Kidney (tissue), 14 donors: ENCODE results near the gene COL16A1. TPM values are rescaled to one million over a fixed set of nuclear protein-coding genes. Genes with fewer than 3 reads are reported as not detected.

Experiments
- DNase-seq, 5 donors: peaks; one replicate each; pipeline ENCODE4 v3.0.0-alpha.2; 2013 to 2020
- FAIRE-seq: peaks from 2 replicates; lab custom pipeline; 2012; peaks lifted over from hg19 to GRCh38; lab: Jason Lieb, UNC
- H3K27ac ChIP-seq, 2 donors: one replicate each; pipeline ENCODE4 v1.7.0; 2013; ENCODE audit warnings: low read depth in 2 of 2, low read length in 2 of 2, inconsistent platforms in 1 of 2
- H3K27me3 ChIP-seq: one replicate; pipeline ENCODE4 v1.7.1; 2013; ENCODE audit warnings: low read length, inconsistent platforms; ENCODE audit not compliant: control insufficient read depth, insufficient read depth
- H3K36me3 ChIP-seq, 3 donors: one replicate each; pipeline versions ENCODE4 v1.7.0 to v1.7.1; 2013; ENCODE audit warnings: low read length in 3 of 3, control low read depth in 1 of 3, inconsistent platforms in 1 of 3; ENCODE audit not compliant: insufficient read depth in 3 of 3, control insufficient read depth in 2 of 3
- H3K4me1 ChIP-seq, 3 donors: one replicate each; pipeline versions ENCODE4 v1.7.0 to v1.7.1; 2013; ENCODE audit warnings: low read length in 3 of 3, inconsistent platforms in 1 of 3, low read depth in 1 of 3; ENCODE audit not compliant: control insufficient read depth in 2 of 3, insufficient read depth in 2 of 3
- H3K4me3 ChIP-seq, 3 donors: one replicate each; pipeline versions ENCODE4 v1.7.0 to v1.8.1; 2013; ENCODE audit warnings: low read length in 3 of 3, control low read depth in 1 of 3, inconsistent platforms in 1 of 3
- H3K9ac ChIP-seq, 3 donors: one replicate each; pipeline versions ENCODE4 v1.7.0 to v1.7.1; 2013; ENCODE audit warnings: low read length in 3 of 3, control low read depth in 1 of 3, inconsistent platforms in 1 of 3
- H3K9me3 ChIP-seq, 3 donors: one replicate each; pipeline versions ENCODE4 v1.7.0 to v1.7.1; 2013; ENCODE audit warnings: low read length in 3 of 3, control low read depth in 1 of 3, inconsistent platforms in 1 of 3; ENCODE audit not compliant: control insufficient read depth in 2 of 3, insufficient read depth in 1 of 3
- intact Hi-C: fragments of 100-400 bp; cut with DNase I; formaldehyde crosslinking; loops from one replicate; pipeline ENCODE4 v1.11.1; 2022
- polyA plus RNA-seq: library from polyadenylated mRNA; stranded (reverse); fragments of 350-450 nt; fragmentation: Illumina TruSeq; extraction: RNeasy Lipid Tissue Mini Kit (QIAGEN cat#74804); gene quantifications from one replicate; pipeline ENCODE4 v1.2.3, GENCODE V29; 2014; ENCODE audit warnings: low read depth, low replicate concordance; ENCODE audit not compliant: insufficient read depth
- total RNA-seq: library from RNA; stranded (reverse); fragmentation: NEBNext Ultra II Directional; extraction: Animal tissue kit (Norgen Biotek cat#: 25700); gene quantifications from one replicate; pipeline ENCODE4 v1.2.1, GENCODE V29; 2021
- TF ChIP-seq, protein P1 (sequence below): IDR thresholded peaks from 3 replicates; pipeline ENCODE4 v1.5.1; 2012; ENCODE audit warnings: mild to moderate bottlenecking, moderate library complexity, borderline replicate concordance; ENCODE audit not compliant: insufficient read depth; ENCODE audit errors: extremely low read depth
- donor health status: control.
- donor health status: control.
- donor health status: control.
- donor health status: control.
- donor health status: control.
- donor health status: DM: yes; HTN: yes; CAD: no.
- donor health status: Normal renal cell carcinoma (clear cell type).

Gene COL16A1
- total and polyA plus RNA-seq, 2 donors from 2014 or later, result 9.2 to 29.0 TPM

GRCh38 chr1:31675161-31675560 lies 28.7 kb downstream of the COL16A1 start:
- FAIRE-seq, result no peak
- intact Hi-C loops, result no loop called here
- TF ChIP-seq, protein P1, sequence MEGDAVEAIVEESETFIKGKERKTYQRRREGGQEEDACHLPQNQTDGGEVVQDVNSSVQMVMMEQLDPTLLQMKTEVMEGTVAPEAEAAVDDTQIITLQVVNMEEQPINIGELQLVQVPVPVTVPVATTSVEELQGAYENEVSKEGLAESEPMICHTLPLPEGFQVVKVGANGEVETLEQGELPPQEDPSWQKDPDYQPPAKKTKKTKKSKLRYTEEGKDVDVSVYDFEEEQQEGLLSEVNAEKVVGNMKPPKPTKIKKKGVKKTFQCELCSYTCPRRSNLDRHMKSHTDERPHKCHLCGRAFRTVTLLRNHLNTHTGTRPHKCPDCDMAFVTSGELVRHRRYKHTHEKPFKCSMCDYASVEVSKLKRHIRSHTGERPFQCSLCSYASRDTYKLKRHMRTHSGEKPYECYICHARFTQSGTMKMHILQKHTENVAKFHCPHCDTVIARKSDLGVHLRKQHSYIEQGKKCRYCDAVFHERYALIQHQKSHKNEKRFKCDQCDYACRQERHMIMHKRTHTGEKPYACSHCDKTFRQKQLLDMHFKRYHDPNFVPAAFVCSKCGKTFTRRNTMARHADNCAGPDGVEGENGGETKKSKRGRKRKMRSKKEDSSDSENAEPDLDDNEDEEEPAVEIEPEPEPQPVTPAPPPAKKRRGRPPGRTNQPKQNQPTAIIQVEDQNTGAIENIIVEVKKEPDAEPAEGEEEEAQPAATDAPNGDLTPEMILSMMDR, result no peak

DNA sequence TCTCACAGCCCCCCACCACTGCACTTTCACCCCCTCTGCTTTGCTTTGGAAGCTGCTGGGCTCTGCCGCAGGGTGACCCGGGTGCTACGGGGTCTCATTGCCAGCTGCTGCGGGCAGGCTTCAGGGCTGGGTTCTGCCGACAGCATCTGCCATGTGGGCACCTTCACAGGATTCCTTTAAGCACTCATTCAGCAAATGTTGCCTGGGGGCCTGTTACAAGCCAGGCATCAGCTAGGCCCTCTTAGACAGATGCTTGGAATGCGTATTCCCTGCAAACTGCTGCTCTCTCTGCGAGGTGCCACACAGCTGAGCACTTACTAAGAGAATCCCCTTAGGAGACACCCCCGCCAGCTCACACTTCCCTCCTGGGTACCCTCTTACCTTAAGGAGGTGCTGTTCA lies 29.2 kb downstream of the COL16A1 start:
- intact Hi-C loops, result no loop called here
- H3K4me3 ChIP-seq, result no peak overlapping the region
- H3K27ac ChIP-seq, result no peak overlapping the region
- peaks cover 0 to 9% (median 4%) of the 10 kb centered on the region in 3 donors for H3K4me1 ChIP-seq
- H3K36me3 ChIP-seq, result no peaks in the 10 kb centered on the region
- H3K9me3 ChIP-seq, result no peaks in the 10 kb centered on the region
- H3K9ac ChIP-seq, result no peak overlapping the region
- no peaks in the 10 kb centered on the region for H3K27me3 ChIP-seq
- FAIRE-seq, result no peak
- DNase-seq, result no peak
- TF ChIP-seq, protein P1, result no peak

More at GRCh38 chr1:31675161-31675560, 28.7 kb downstream of the COL16A1 start:
- no peak overlapping the region for H3K9ac ChIP-seq
- no peaks in the 10 kb centered on the region for H3K27me3 ChIP-seq
- H3K4me1 ChIP-seq, result peaks cover 0 to 4% (median 2%) of the 10 kb centered on the region in 3 donors
- no peaks in the 10 kb centered on the region for H3K36me3 ChIP-seq
- DNase-seq, result no peak
- no peak overlapping the region for H3K4me3 ChIP-seq
- H3K27ac ChIP-seq, result no peak overlapping the region
- H3K9me3 ChIP-seq, result no peaks in the 10 kb centered on the region

DNA sequence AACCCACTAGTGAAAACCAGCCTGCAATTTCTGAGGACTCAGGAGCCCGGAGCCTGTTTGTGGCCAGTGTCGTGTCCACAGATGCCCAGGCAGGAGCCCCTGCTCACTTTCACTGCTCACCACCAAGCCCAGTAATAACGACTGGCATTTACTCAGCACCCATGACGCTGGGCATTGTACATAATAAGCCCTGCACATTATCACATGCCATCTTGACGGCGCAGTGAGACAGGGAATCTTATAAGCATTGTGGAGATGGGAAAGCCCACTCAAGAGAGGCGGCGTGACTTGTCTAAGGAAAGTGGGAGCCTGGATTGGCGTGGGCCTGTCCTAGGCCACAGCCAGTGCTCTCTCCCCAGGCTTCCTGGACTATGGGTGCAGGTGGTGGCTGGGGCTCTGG lies 30.4 kb downstream of the COL16A1 start:
- DNase-seq, result no peak
- no peaks in the 10 kb centered on the region for H3K36me3 ChIP-seq
- H3K27ac ChIP-seq, result no peak overlapping the region
- intact Hi-C loops, result no loop called here
- peaks cover 0 to 16% (median 4%) of the 10 kb centered on the region in 3 donors for H3K4me1 ChIP-seq
- TF ChIP-seq, protein P1, result no peak
- H3K27me3 ChIP-seq, result no peaks in the 10 kb centered on the region
- no peak for FAIRE-seq
- H3K9ac ChIP-seq, result no peak overlapping the region
- no peaks in the 10 kb centered on the region for H3K9me3 ChIP-seq
- no peak overlapping the region for H3K4me3 ChIP-seq

DNA sequence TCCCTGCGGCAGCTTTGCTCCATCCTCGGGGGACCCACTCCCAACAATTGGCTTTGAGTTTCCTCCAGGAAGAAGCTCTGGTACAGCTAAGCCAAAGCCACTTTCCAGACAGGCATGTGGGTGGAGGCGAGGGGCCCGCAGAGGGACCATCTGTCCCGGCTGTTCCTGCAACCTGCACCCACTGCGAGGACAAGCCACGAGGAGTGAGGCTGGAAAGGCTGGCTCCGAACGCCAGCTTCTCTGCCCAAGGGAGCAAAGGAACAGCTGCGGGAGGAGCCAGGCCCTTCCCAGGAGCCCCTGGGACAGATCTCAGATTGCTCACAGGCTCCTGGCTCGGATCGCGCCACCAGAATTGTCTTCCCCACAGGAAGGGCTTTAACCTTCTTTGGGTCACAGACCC lies 30.8 kb downstream of the COL16A1 start:
- Histone ChIP-seq H3K36me3 (no peaks in the 10 kb centered on the region), H3K27ac (no peak overlapping the region), H3K4me1 (peaks cover 0 to 16% (median 4%) of the 10 kb centered on the region in 3 donors), H3K9ac (no peak overlapping the region), H3K4me3 (no peak overlapping the region), H3K27me3 (no peaks in the 10 kb centered on the region), H3K9me3 (no peaks in the 10 kb centered on the region)
- no peak for DNase-seq
- TF ChIP-seq, protein P1, result no peak
- no peak for FAIRE-seq
- intact Hi-C loops, result no loop called here
